Panc1 (cell line): ENCODE results near the gene GPALPP1. TPM values are rescaled to one million over a fixed set of nuclear protein-coding genes. Genes with fewer than 3 reads are reported as not detected.

Experiments used
- ATAC-seq: fragments of 200-7000 bp; cut with Tn5 transposase; 2 replicates; pipeline ENCODE4 v1.9.1; 2020; ENCODE audit warnings: mild to moderate bottlenecking, moderate library complexity
- BruUV-seq: library from RNA; stranded (reverse); fragments of 400-500 nt; replicated peaks from 2 replicates; lab custom pipeline; 2021; lab: Mats Ljungman, UMichigan
- CTCF ChIA-PET: fragments of 300-600 bp; sonication (Branson Sonifier 250); formaldehyde crosslinking; loops from one replicate; lab custom pipeline; 2022; ENCODE audit warnings: antibody characterized with exemption; lab: Charles Lee
- POLR2A ChIA-PET: fragments of 300-600 bp; sonication (Branson Sonifier 250); formaldehyde crosslinking; loops from one replicate; lab custom pipeline; 2022; ENCODE audit warnings: antibody characterized with exemption; lab: Charles Lee
- DNase-seq: peaks from one replicate; pipeline ENCODE4 v3.0.0-alpha.2; 2010; ENCODE audit warnings: low read depth, low spot score
- H3K27ac ChIP-seq: 2 replicates; pipeline ENCODE4 v1.5.1; 2011; ENCODE audit warnings: mild to moderate bottlenecking, low read length, inconsistent platforms
- H3K27me3 ChIP-seq: fragments of 200-500 bp; sonication (Bioruptor generic); 2 replicates; pipeline ENCODE4 v1.6.0; 2014; ENCODE audit warnings: low read length, inconsistent platforms; ENCODE audit not compliant: control insufficient read depth, insufficient read depth
- H3K36me3 ChIP-seq: fragments of 200-500 bp; sonication (Bioruptor generic); 2 replicates; pipeline ENCODE4 v1.5.1; 2014; ENCODE audit warnings: inconsistent platforms, mild to moderate bottlenecking, low read length, moderate library complexity; ENCODE audit not compliant: control insufficient read depth, insufficient read depth
- H3K4me1 ChIP-seq: 2 replicates; pipeline ENCODE4 v1.5.1; 2011; ENCODE audit warnings: inconsistent platforms, mild to moderate bottlenecking, low read length, moderate library complexity; ENCODE audit not compliant: control insufficient read depth, insufficient read depth
- H3K4me3 ChIP-seq, 2 experiments: 2 replicates each; pipeline ENCODE4 v1.5.1; 2011 to 2012; ENCODE audit warnings: low read depth in 2 of 2, low read length in 2 of 2, mild to moderate bottlenecking in 2 of 2, inconsistent platforms in 1 of 2, moderate library complexity in 1 of 2
- H3K9me3 ChIP-seq: fragments of 200-500 bp; sonication (Bioruptor generic); 2 replicates; pipeline ENCODE4 v1.5.1; 2014; ENCODE audit warnings: low read depth, mild to moderate bottlenecking, inconsistent platforms, low read length, moderate library complexity; ENCODE audit not compliant: control insufficient read depth, insufficient read depth
- CTCF ChIP-seq: fragments of 450-650 bp; IDR thresholded peaks from 2 replicates; pipeline ENCODE4 v1.5.1; 2017; ENCODE audit warnings: mild to moderate bottlenecking
- POLR2AphosphoS5 ChIP-seq: IDR thresholded peaks from 2 replicates; pipeline ENCODE4 v1.6.1; 2012; ENCODE audit warnings: mild to moderate bottlenecking, low read depth, low read length, moderate library complexity
- SIN3A ChIP-seq: IDR thresholded peaks from 2 replicates; pipeline ENCODE4 v1.6.1; 2012; ENCODE audit warnings: low read depth, mild to moderate bottlenecking, low read length, moderate library complexity, borderline replicate concordance; ENCODE audit not compliant: insufficient read depth
- TCF7L2 ChIP-seq: IDR thresholded peaks from 2 replicates; pipeline ENCODE4 v1.6.1; 2011; ENCODE audit warnings: mild to moderate bottlenecking, low read depth, low read length, inconsistent platforms
- in situ Hi-C: cut with HindIII; loops from 2 replicates; pipeline ENCODE4 v1.10.0; 2016; ENCODE audit warnings: low sequenced_read_pairs, low pct_unique_long_range_greater_than_20kb
- intact Hi-C: fragments of 100-400 bp; cut with micrococcal nuclease; formaldehyde crosslinking; loops from one replicate; pipeline ENCODE4 v1.10.0; 2022; ENCODE audit not compliant: unreplicated experiment
- total RNA-seq: library from RNA; stranded (reverse); gene quantifications from one replicate; pipeline ENCODE4 v1.2.1, GENCODE V29; 2021; ENCODE audit not compliant: unreplicated experiment
- TF ChIP-seq, protein P1 (sequence below), 2 experiments: IDR thresholded peaks; 2 replicates each; pipeline ENCODE4 v1.6.1; 2011 to 2012; ENCODE audit warnings: low read depth in 2 of 2, control low read depth in 1 of 2, low read length in 1 of 2, mild to moderate bottlenecking in 1 of 2, moderate library complexity in 1 of 2; ENCODE audit not compliant: insufficient read depth in 1 of 2

GPALPP1 gene
- total RNA-seq, 1 experiment from 2014 or later: 13.5 TPM

DNA sequence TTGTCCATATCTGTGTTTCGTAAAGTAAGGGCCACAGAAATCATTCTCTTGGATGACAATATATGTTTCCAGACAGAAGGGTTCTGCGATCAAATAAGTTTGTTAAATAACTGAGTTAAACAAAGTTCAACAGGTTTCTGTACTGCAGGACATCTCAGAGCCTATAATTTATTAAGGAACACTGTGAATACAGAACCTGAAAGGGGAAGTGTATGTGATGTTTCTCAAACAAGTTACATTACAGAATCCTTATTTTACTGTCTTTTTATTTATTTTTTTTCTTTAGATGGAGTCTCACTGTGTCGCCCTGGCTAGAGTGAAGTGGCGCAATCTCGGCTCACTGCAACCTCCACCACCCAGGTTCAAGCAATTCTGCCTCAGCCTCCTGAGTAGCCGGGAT lies 75.6 kb downstream of the GPALPP1 start:
- Histone ChIP-seq H3K9me3 (no peaks in the 10 kb centered on the region), H3K4me3 (no peak overlapping the region), H3K27ac (no peak overlapping the region), H3K27me3 (no peaks in the 10 kb centered on the region), H3K36me3 (no peaks in the 10 kb centered on the region), H3K4me1 (no peaks in the 10 kb centered on the region)
- intact Hi-C loops (no loop called here), in situ Hi-C loops (no loop called here)
- BruUV-seq: no TSS peak
- POLR2A ChIA-PET: no interaction called here
- CTCF ChIA-PET: no interaction called here
- no peak for TF ChIP-seq TCF7L2
- TF ChIP-seq CTCF: no peak
- TF ChIP-seq SIN3A: no peak
- TF ChIP-seq, protein P1, sequence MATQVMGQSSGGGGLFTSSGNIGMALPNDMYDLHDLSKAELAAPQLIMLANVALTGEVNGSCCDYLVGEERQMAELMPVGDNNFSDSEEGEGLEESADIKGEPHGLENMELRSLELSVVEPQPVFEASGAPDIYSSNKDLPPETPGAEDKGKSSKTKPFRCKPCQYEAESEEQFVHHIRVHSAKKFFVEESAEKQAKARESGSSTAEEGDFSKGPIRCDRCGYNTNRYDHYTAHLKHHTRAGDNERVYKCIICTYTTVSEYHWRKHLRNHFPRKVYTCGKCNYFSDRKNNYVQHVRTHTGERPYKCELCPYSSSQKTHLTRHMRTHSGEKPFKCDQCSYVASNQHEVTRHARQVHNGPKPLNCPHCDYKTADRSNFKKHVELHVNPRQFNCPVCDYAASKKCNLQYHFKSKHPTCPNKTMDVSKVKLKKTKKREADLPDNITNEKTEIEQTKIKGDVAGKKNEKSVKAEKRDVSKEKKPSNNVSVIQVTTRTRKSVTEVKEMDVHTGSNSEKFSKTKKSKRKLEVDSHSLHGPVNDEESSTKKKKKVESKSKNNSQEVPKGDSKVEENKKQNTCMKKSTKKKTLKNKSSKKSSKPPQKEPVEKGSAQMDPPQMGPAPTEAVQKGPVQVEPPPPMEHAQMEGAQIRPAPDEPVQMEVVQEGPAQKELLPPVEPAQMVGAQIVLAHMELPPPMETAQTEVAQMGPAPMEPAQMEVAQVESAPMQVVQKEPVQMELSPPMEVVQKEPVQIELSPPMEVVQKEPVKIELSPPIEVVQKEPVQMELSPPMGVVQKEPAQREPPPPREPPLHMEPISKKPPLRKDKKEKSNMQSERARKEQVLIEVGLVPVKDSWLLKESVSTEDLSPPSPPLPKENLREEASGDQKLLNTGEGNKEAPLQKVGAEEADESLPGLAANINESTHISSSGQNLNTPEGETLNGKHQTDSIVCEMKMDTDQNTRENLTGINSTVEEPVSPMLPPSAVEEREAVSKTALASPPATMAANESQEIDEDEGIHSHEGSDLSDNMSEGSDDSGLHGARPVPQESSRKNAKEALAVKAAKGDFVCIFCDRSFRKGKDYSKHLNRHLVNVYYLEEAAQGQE (IDR thresholded peaks at IDR 0.05; ENCODE audit: insufficient read depth in 1 of 2, low read depth in 2 of 2, low read length in 1 of 2): no peak
- no peak for TF ChIP-seq POLR2AphosphoS5
- no peak for DNase-seq
- ATAC-seq: no peak

GRCh38 chr13:45068036-45069001 lies 79.0 kb downstream of the GPALPP1 start:
- POLR2A ChIA-PET: interaction anchor here (0.6 kb wide), 1 partner anchor 64 kb away, joined by 3 read pairs; no protein-coding TSS in a partner anchor
- no TSS peak for BruUV-seq
- ATAC-seq: no peak
- TF ChIP-seq POLR2AphosphoS5 (no peak), TCF7L2 (no peak), CTCF (no peak), SIN3A (no peak)
- TF ChIP-seq, protein P1 (IDR thresholded peaks at IDR 0.05; ENCODE audit: insufficient read depth in 1 of 2, low read depth in 2 of 2, low read length in 1 of 2): no peak
- no peak overlapping the region for H3K4me3 ChIP-seq
- H3K4me1 ChIP-seq: no peaks in the 10 kb centered on the region
- CTCF ChIA-PET: no interaction called here
- intact Hi-C loops (no loop called here), in situ Hi-C loops (no loop called here)
- DNase-seq: no peak
- H3K27ac ChIP-seq: no peak overlapping the region
- H3K9me3 ChIP-seq: no peaks in the 10 kb centered on the region
- H3K36me3 ChIP-seq: no peaks in the 10 kb centered on the region
- H3K27me3 ChIP-seq: no peaks in the 10 kb centered on the region
